B cell (primary cell): ENCODE results near the gene ACVR1. TPM values are rescaled to one million over a fixed set of nuclear protein-coding genes. Genes with fewer than 3 reads are reported as not detected.
A peak's percentile ranks its signal among the peaks of the same experiment; 100 is the strongest.

Experiments
- ATAC-seq: fragments of 200-7000 bp; cut with Tn5 transposase; one replicate; pipeline ENCODE4 v1.10.0; 2021; ENCODE audit warnings: low read depth, mild to moderate bottlenecking, moderate number of reproducible peaks, moderate library complexity
- CTCF ChIA-PET: fragments of 350-600 bp; sonication (Branson Sonifier 250); formaldehyde crosslinking; loops from one replicate; lab custom pipeline; 2021; ENCODE audit warnings: antibody characterized with exemption, inconsistent platforms; lab: Charles Lee
- POLR2A ChIA-PET: fragments of 350-600 bp; sonication (Branson Sonifier 250); formaldehyde crosslinking; loops from one replicate; lab custom pipeline; 2021; ENCODE audit warnings: antibody characterized with exemption; lab: Charles Lee
- DNase-seq: peaks from one replicate; pipeline ENCODE4 v3.0.0; 2013
- H2AFZ ChIP-seq: 2 replicates; pipeline ENCODE4 v1.6.1; 2012; ENCODE audit warnings: mild to moderate bottlenecking, low read depth, low read length; ENCODE audit not compliant: insufficient read depth, poor library complexity, severe bottlenecking
- H3K27ac ChIP-seq, 2 donors: 1 replicate in 1 of 2; 2 replicates in 1 of 2; pipeline ENCODE4 v1.5.1; 2012 to 2013; ENCODE audit warnings: low read length in 2 of 2, mild to moderate bottlenecking in 2 of 2, moderate library complexity in 1 of 2
- H3K27me3 ChIP-seq, 4 experiments: fragments of 200-600 bp in 1 of 4; sonication (generic) in 1 of 4; replicated peaks in 1 of 4; 1 replicate in 2 of 4; 2 replicates in 2 of 4; pipeline versions ENCODE4 v1.6.1 to v1.7.0; 2013 to 2016; ENCODE audit warnings: low read length in 3 of 4, mild to moderate bottlenecking in 2 of 4, mixed read lengths in 1 of 4, moderate library complexity in 1 of 4; ENCODE audit not compliant: insufficient read depth in 4 of 4, control insufficient read depth in 3 of 4; ENCODE audit errors: control extremely low read depth in 1 of 4
- H3K36me3 ChIP-seq, 2 experiments: replicated peaks in 1 of 2; 1 replicate in 1 of 2; 2 replicates in 1 of 2; pipeline versions ENCODE4 v1.6.1 to v1.7.1; 2013; ENCODE audit warnings: low read length in 1 of 2; ENCODE audit not compliant: insufficient read depth in 2 of 2, control insufficient read depth in 1 of 2; ENCODE audit errors: control extremely low read depth in 1 of 2, extremely low read depth in 1 of 2
- H3K4me1 ChIP-seq, 2 donors: fragments of 200-600 bp in 1 of 2; sonication (generic) in 1 of 2; 1 replicate in 1 of 2; 2 replicates in 1 of 2; pipeline versions ENCODE4 v1.5.1 to v1.6.1; 2013 to 2017; ENCODE audit warnings: low read length in 2 of 2; ENCODE audit not compliant: control insufficient read depth in 2 of 2, insufficient read depth in 2 of 2
- H3K4me2 ChIP-seq: replicated peaks from 2 replicates; pipeline ENCODE3; 2012; ENCODE audit warnings: mild to moderate bottlenecking, low read depth, low read length; ENCODE audit not compliant: poor library complexity, severe bottlenecking
- H3K4me3 ChIP-seq, 5 experiments: fragments of 200-600 bp in 1 of 5; sonication (generic) in 1 of 5; 1 replicate in 3 of 5; 2 replicates in 2 of 5; pipeline versions ENCODE4 v1.5.1 to v1.7.0; 2011 to 2016; ENCODE audit warnings: low read length in 4 of 5, mild to moderate bottlenecking in 4 of 5, low read depth in 2 of 5, control low read depth in 1 of 5, moderate library complexity in 1 of 5; ENCODE audit not compliant: insufficient read depth in 1 of 5; ENCODE audit errors: control extremely low read depth in 1 of 5, extremely low read depth in 1 of 5
- H3K79me2 ChIP-seq: fragments of 200-600 bp; sonication (generic); one replicate; pipeline ENCODE4 v1.6.0; 2016; ENCODE audit warnings: low read length; ENCODE audit not compliant: control insufficient read depth, insufficient read depth
- H3K9ac ChIP-seq: fragments of 200-600 bp; sonication (generic); 2 replicates; pipeline ENCODE4 v1.6.1; 2017; ENCODE audit warnings: mild to moderate bottlenecking, low read length, moderate library complexity
- H3K9me3 ChIP-seq, 3 donors: one replicate each; pipeline versions ENCODE4 v1.6.1 to v1.7.1; 2013; ENCODE audit warnings: low read length in 2 of 3; ENCODE audit not compliant: control insufficient read depth in 2 of 3, insufficient read depth in 1 of 3; ENCODE audit errors: control extremely low read depth in 1 of 3
- H4K20me1 ChIP-seq: 2 replicates; pipeline ENCODE4 v1.6.0; 2012; ENCODE audit warnings: mild to moderate bottlenecking, low read length; ENCODE audit not compliant: insufficient read depth, control insufficient read depth, poor library complexity, severe bottlenecking
- H3K27ac Mint-ChIP-seq: one replicate; pipeline ENCODE4 v1.8.0; 2021; ENCODE audit warnings: mixed read lengths
- H3K27me3 Mint-ChIP-seq: one replicate; pipeline ENCODE4 v1.8.0; 2021; ENCODE audit warnings: mixed read lengths
- H3K4me1 Mint-ChIP-seq: one replicate; pipeline ENCODE4 v1.8.0; 2021; ENCODE audit warnings: mixed read lengths
- H3K4me3 Mint-ChIP-seq: one replicate; pipeline ENCODE4 v1.8.0; 2021; ENCODE audit warnings: mixed read lengths
- H3K9me3 Mint-ChIP-seq: one replicate; pipeline ENCODE4 v1.8.0; 2022; ENCODE audit warnings: mixed read lengths; ENCODE audit not compliant: insufficient read depth
- EZH2 ChIP-seq: IDR thresholded peaks from 2 replicates; pipeline ENCODE4 v1.6.1; 2012; ENCODE audit warnings: borderline replicate concordance, low read depth, mild to moderate bottlenecking, moderate library complexity, low read length; ENCODE audit not compliant: insufficient read depth, poor library complexity, severe bottlenecking
- WGBS: methylation state at CpG from one replicate; pipeline ENCODE4 v1.1.5; 2013; ENCODE audit warnings: missing lambda C conversion rate; ENCODE audit not compliant: insufficient coverage; 5-methylcytosine and 5-hydroxymethylcytosine counted together
- intact Hi-C: fragments of 100-400 bp; cut with micrococcal nuclease; formaldehyde crosslinking; loops from one replicate; pipeline ENCODE4 v1.10.0; 2022
- polyA plus RNA-seq: library from polyadenylated mRNA; depleted of rRNA; stranded (reverse); fragments of >200 nt; gene quantifications from 2 replicates; pipeline ENCODE4 v1.2.3, GENCODE V29; 2012
- total RNA-seq, 2 donors: library from RNA; stranded (reverse); fragments of 120-200 nt in 1 of 2; gene quantifications; 1 replicate in 1 of 2; 2 replicates in 1 of 2; pipeline versions ENCODE4 v1.2.3 to v1.2.4, GENCODE V29; 2013 to 2022
- TF ChIP-seq, protein P1 (sequence below): fragments of 200-600 bp; IDR thresholded peaks from one replicate; pipeline ENCODE4 v1.8.0; 2022; ENCODE audit warnings: antibody characterized with exemption, mild to moderate bottlenecking

ACVR1 gene
- total and polyA plus RNA-seq, 2 donors (not counting 1 experiment from before 2014, with no cell fraction given): 3.7 to 11.7 TPM

GRCh38 chr2:157880927-157881326, 4.8 kb upstream of the ACVR1 start:
- CTCF ChIA-PET: no interaction called here
- H3K4me2 ChIP-seq: no peak overlapping the region

DNA sequence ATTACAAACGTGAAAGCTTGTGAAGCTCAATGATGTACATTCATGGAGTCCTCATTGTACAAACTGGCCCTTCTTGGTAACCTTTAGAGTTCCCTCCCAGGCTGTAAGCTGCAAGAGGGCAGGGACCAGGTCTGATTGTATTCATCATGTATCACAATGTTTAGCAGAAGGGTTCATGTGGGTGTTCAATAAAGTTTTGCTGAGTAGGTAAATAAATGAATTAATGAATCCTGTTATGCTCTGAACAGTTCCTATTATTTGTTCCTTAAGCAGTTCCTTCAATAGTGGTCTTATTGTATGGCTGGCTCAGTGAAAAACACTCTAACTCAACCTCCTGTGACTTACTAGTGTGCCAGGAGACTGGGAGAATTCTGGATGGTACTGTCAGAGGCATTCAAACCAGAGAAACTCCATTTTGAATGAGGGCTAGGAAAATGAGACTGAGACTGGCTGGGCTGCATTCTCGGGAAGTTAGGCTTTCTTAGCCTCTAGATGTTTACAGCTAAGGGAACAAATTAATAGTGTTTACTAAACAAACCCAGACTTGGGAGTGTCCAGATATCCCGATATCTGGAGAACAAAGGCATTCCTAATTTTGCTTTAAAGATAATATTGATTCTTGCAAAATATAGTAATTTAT, 1.8 kb upstream of the ACVR1 start:
- Histone ChIP-seq H3K36me3 (no peaks in the 10 kb centered on the region), H3K4me1 (peaks cover 14 to 20% of the 10 kb centered on the region in 2 donors), H3K4me2 (peak overlapping the region; percentile 78), H4K20me1 (no peaks in the 10 kb centered on the region), H3K9me3 (no peaks in the 10 kb centered on the region), H3K4me3 (no peak overlapping the region), H3K9ac (no peak overlapping the region), H3K27ac (no peak overlapping the region), H2AFZ (no peak overlapping the region), H3K79me2 (peaks cover 3% of the 10 kb centered on the region), H3K27me3 (no peaks in the 10 kb centered on the region)
- Mint-ChIP-seq H3K27me3 (no peaks in the 10 kb centered on the region), H3K4me3 (peak overlapping the region; percentile 87), H3K9me3 (no peaks in the 10 kb centered on the region), H3K27ac (no peak overlapping the region), H3K4me1 (peaks cover 24% of the 10 kb centered on the region)
- DNase-seq: no peak
- intact Hi-C loops: loop anchor here (2.0 to 10.0 kb wide), 7 partner anchors 249 to 1531 kb away; partner anchors contain the start of genes ACVR1C, CCDC148, ERMN and GPD2
- ChIA-PET POLR2A (no interaction called here), CTCF (interaction anchor here (0.8 to 2.1 kb wide), 4 partner anchors 9 to 249 kb away, joined by 3 to 7 read pairs (median 4); partner anchors contain the start of gene ACVR1C)
- WGBS: 89% methylated on average over 1 of the region's 3 CpGs
- no peak for TF ChIP-seq EZH2
- TF ChIP-seq, protein P1, sequence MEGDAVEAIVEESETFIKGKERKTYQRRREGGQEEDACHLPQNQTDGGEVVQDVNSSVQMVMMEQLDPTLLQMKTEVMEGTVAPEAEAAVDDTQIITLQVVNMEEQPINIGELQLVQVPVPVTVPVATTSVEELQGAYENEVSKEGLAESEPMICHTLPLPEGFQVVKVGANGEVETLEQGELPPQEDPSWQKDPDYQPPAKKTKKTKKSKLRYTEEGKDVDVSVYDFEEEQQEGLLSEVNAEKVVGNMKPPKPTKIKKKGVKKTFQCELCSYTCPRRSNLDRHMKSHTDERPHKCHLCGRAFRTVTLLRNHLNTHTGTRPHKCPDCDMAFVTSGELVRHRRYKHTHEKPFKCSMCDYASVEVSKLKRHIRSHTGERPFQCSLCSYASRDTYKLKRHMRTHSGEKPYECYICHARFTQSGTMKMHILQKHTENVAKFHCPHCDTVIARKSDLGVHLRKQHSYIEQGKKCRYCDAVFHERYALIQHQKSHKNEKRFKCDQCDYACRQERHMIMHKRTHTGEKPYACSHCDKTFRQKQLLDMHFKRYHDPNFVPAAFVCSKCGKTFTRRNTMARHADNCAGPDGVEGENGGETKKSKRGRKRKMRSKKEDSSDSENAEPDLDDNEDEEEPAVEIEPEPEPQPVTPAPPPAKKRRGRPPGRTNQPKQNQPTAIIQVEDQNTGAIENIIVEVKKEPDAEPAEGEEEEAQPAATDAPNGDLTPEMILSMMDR: no peak
- no peak for ATAC-seq

More at GRCh38 chr2:157880927-157881326, 4.8 kb upstream of the ACVR1 start:
- TF ChIP-seq EZH2: no peak
- TF ChIP-seq, protein P1: no peak
- Histone ChIP-seq H3K79me2 (peaks cover 3% of the 10 kb centered on the region), H2AFZ (no peak overlapping the region), H3K27ac (no peak overlapping the region), H3K27me3 (no peaks in the 10 kb centered on the region), H4K20me1 (no peaks in the 10 kb centered on the region), H3K9ac (no peak overlapping the region), H3K4me1 (peaks cover 11 to 13% of the 10 kb centered on the region in 2 donors), H3K36me3 (no peaks in the 10 kb centered on the region), H3K9me3 (no peaks in the 10 kb centered on the region), H3K4me3 (no peak overlapping the region)
- Mint-ChIP-seq H3K4me1 (peaks cover 10% of the 10 kb centered on the region), H3K4me3 (no peak overlapping the region), H3K27me3 (no peaks in the 10 kb centered on the region), H3K27ac (no peak overlapping the region), H3K9me3 (no peaks in the 10 kb centered on the region)
- POLR2A ChIA-PET: no interaction called here
- ATAC-seq (no peak), DNase-seq (no peak)
- no CpG with 5 or more reads among the region's 3 CpGs for WGBS
- intact Hi-C loops: no loop called here
